Activated naive CD4-positive, alpha-beta T cell treated with anti-CD3 and anti-CD28 coated beads for 36 hours (primary cell): ENCODE data around the gene SERPINB6. TPM values are rescaled to one million over a fixed set of nuclear protein-coding genes. Genes with fewer than 3 reads are reported as not detected.
"Not testable (repeated sequence)": the region's sequence is repeated elsewhere in the genome, so short reads cannot be mapped to it uniquely, and the experiment has no call there.

Source experiments
- CTCF ChIA-PET: fragments of 350-600 bp; sonication (Branson Sonifier 250); formaldehyde crosslinking; loops from one replicate; lab custom pipeline; 2021; ENCODE audit warnings: antibody characterized with exemption; lab: Charles Lee
- DNase-seq: peaks from one replicate; pipeline ENCODE4 v3.0.0-alpha.2; 2020
- H3K27ac Mint-ChIP-seq: one replicate; pipeline ENCODE4 v1.8.0; 2021; ENCODE audit warnings: mild to moderate bottlenecking, mixed read lengths
- H3K27me3 Mint-ChIP-seq: one replicate; pipeline ENCODE4 v1.8.0; 2021; ENCODE audit warnings: low read depth, mixed read lengths
- H3K36me3 Mint-ChIP-seq: one replicate; pipeline ENCODE4 v1.8.0; 2021; ENCODE audit warnings: low read depth, mixed read lengths
- H3K4me1 Mint-ChIP-seq: one replicate; pipeline ENCODE4 v1.8.0; 2021; ENCODE audit warnings: low read depth, mixed read lengths
- H3K4me3 Mint-ChIP-seq: one replicate; pipeline ENCODE4 v1.8.0; 2021; ENCODE audit warnings: mild to moderate bottlenecking, moderate library complexity, mixed read lengths
- H3K9me3 Mint-ChIP-seq: one replicate; pipeline ENCODE4 v1.8.0; 2021; ENCODE audit warnings: mixed read lengths
- intact Hi-C: fragments of 100-400 bp; cut with micrococcal nuclease; formaldehyde crosslinking; loops from one replicate; pipeline ENCODE4 v1.15.1; 2023
- total RNA-seq, 2 experiments: library from RNA; stranded (reverse); gene quantifications; one replicate each; pipeline ENCODE4 v1.2.3, GENCODE V29; 2021

Gene SERPINB6
- total RNA-seq, 2 experiments from 2014 or later, result 31.2 to 31.4 TPM

DNA sequence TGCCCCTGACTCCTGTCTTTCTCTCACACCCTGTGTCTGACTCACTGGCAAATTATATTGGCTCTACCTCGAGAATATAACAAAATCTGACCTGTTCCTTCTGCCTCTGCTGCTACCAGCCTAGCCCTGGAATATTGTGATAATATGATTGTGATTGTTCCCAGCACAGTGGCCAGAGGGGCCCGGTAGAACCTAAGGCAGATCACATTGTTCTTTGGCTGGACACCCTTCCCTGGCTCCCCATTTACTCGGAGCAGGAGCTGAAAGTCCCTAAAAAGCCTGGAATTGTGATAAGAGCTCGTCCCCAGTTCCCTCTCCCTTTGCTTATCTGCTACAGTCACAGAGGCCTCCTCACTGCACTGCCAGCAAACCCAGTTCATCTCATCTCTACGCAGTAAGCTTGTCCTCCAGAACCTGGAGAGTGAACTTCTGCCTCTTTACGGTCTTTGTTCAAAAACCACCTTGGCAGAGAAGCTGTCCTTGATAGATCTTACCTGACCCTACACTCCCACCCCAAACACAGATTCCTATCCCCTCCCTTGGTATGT is 21.8 kb downstream of the SERPINB6 start:
- CTCF ChIA-PET, result interaction anchor here (1.0 to 6.1 kb wide), 3 partner anchors 9 to 158 kb away, joined by 3 to 45 read pairs (median 3); no protein-coding TSS in a partner anchor
- H3K36me3 Mint-ChIP-seq, result peaks cover 14% of the 10 kb centered on the region
- no peaks in the 10 kb centered on the region for H3K27me3 Mint-ChIP-seq

DNA sequence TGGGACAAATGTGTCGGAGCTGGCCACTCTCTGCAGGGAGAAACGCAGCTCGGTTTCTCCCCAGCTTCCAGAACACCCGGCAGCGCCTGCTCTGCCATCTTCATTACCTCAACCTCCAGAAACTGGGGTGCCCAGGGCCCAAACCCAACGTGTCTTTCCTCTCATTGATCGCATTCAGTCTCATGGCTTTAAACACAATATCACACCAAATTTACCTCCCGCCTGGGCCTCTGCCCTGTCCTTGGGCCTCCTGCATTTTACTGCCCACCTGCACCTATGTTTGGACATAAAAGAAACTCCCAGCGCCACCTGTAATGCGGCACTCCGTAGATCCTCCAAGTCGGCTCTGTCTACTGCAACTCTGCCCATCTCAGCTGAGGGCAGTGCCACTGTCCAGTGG is 22.2 kb downstream of the SERPINB6 start:
- DNase-seq, result no peak
- CTCF ChIA-PET, result interaction anchor here (1.0 to 6.1 kb wide), 3 partner anchors 8 to 158 kb away, joined by 3 to 45 read pairs (median 3); no protein-coding TSS in a partner anchor
- intact Hi-C loops, result no loop called here
- peaks cover 10% of the 10 kb centered on the region for H3K4me1 Mint-ChIP-seq
- no peak overlapping the region for H3K27ac Mint-ChIP-seq
- H3K4me3 Mint-ChIP-seq, result no peak overlapping the region
- H3K9me3 Mint-ChIP-seq, result no peaks in the 10 kb centered on the region
- H3K36me3 Mint-ChIP-seq, result peaks cover 10% of the 10 kb centered on the region
- no peaks in the 10 kb centered on the region for H3K27me3 Mint-ChIP-seq

More for the DNA sequence above, 21.8 kb downstream of the SERPINB6 start:
- intact Hi-C loops, result no loop called here
- no peak overlapping the region for H3K4me3 Mint-ChIP-seq
- no peak overlapping the region for H3K27ac Mint-ChIP-seq
- no peak for DNase-seq
- no peaks in the 10 kb centered on the region for H3K9me3 Mint-ChIP-seq
- H3K4me1 Mint-ChIP-seq, result peaks cover 9% of the 10 kb centered on the region

DNA sequence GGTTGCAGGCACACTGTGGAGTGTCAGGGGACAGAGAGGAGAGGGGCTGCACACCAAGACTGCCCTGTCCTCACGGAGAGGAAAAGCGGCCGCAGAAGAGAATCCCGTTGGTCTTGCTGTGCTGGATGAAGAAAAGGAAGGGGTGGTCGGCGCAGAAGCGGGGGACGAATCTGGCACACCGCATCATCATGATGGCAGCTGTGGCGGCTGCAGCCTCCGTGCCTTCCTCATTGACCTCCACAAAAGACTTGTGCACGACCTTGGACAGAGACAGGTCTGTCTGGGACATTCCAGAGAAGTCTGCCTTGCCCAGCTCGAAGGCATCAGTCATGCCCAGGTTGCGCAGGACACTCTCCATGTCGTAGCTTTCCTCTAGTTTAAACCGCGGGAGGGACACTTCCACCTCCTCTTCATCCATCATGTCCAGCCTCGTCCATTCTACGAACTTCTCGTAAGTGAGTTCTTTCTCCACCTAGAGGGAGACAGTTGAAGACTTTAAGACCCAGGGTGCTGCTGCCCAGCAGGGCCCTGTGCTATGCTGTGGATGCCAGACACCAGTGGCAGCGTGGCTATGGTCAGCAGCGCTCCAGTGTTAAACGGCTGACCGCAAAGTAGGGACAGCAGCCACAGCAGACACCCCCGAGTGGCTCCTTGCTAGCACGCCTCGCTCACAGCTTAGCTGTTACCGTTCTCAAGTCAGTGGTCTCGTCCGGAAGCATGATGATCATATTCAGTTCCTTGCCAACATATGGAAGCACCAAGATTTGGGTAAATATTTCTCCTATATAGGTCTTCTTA is 22.9 kb downstream of the SERPINB6 start:
- Mint-ChIP-seq H3K9me3 (no peaks in the 10 kb centered on the region), H3K27ac (no peak overlapping the region), H3K27me3 (no peaks in the 10 kb centered on the region), H3K4me1 (peaks cover 14% of the 10 kb centered on the region), H3K36me3 (peaks cover 10% of the 10 kb centered on the region), H3K4me3 (no peak overlapping the region)
- no peak for DNase-seq
- CTCF ChIA-PET, result interaction anchor here (1.0 to 6.1 kb wide), 3 partner anchors 13 to 41 kb away, joined by 3 to 45 read pairs (median 7); no protein-coding TSS in a partner anchor
- intact Hi-C loops, result no loop called here

DNA sequence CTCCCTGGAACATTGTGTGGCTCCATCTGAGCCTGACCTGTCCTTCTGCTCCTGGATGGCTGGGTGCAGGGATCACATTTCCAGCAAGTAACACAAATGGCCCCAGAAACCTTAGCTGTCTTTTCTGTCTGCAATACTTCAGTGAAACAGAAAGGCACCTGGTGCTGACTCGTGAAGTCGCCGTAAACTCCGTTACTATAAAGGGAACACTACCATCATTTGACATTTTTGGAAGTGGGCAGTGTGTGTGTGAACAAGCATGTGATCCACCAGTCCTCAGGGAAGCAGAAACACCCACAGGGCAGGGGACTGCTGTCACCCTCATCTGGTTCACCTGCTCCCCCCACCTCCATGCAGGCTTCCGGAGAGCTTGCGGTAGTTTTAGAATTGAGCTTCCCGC is 23.9 kb downstream of the SERPINB6 start:
- no peaks in the 10 kb centered on the region for H3K9me3 Mint-ChIP-seq
- no peak overlapping the region for H3K27ac Mint-ChIP-seq
- no peaks in the 10 kb centered on the region for H3K27me3 Mint-ChIP-seq
- no peak for DNase-seq
- no peak overlapping the region for H3K4me3 Mint-ChIP-seq
- peaks cover 5% of the 10 kb centered on the region for H3K36me3 Mint-ChIP-seq
- intact Hi-C loops, result no loop called here
- CTCF ChIA-PET, result interaction anchor here (1.0 to 1.8 kb wide), 2 partner anchors 12 to 15 kb away, joined by 3 to 7 read pairs; no protein-coding TSS in a partner anchor
- peaks cover 24% of the 10 kb centered on the region for H3K4me1 Mint-ChIP-seq

DNA sequence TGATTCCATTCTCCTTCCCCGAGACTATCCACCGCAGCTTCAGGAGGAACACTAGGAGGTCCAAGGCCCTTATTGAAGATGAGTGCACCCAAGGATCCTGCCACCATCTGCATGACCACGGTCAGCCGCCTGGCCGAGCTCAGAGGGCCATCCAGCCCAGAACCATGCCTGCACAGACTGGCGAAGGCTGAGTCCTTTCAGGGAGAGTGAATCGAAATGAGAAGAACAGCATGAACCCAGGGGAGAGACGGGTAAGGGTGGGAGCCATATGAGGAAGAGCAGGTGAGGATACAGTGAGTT is 26.3 kb downstream of the SERPINB6 start:
- intact Hi-C loops, result no loop called here
- Mint-ChIP-seq H3K36me3 (peaks cover 6% of the 10 kb centered on the region), H3K27me3 (no peaks in the 10 kb centered on the region), H3K9me3 (peaks cover 3% of the 10 kb centered on the region), H3K4me3 (no peak overlapping the region), H3K4me1 (peaks cover 35% of the 10 kb centered on the region), H3K27ac (no peak overlapping the region)
- CTCF ChIA-PET, result no interaction called here
- DNase-seq, result no peak

DNA sequence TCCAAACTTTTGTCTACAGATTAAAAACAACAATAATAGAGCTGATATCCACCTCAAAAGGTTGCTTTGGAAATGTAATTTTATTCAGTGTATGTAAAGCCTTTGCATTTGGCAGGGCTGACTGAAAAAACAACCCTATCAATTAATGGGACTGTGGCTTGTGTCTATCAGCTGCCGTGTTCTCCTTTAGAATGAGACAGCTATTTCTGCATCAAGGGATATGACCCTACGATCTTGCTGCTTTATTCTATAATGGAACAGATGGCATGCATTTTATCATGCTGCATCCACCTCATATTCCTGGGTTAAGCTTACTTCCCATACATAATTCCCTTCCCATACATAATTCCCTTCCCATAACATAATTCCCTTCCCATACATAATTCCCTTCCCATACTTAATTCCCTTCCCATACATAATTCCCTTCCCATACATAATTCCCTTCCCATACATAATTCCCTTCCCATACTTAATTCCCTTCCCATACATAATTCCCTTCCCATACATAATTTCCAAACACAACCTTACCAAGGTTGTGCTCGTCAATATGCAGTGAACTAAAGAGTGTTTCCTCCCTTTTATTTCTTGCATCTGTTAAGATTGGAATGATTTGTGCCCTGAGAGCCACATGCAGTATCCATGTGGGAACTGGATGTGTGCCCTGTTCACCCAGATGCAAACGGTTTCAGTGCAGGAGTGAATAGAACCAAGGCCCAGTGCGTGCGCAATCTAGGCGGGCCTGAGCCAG is 26.8 kb downstream of the SERPINB6 start:
- no peak overlapping the region for H3K27ac Mint-ChIP-seq
- intact Hi-C loops, result no loop called here

DNA sequence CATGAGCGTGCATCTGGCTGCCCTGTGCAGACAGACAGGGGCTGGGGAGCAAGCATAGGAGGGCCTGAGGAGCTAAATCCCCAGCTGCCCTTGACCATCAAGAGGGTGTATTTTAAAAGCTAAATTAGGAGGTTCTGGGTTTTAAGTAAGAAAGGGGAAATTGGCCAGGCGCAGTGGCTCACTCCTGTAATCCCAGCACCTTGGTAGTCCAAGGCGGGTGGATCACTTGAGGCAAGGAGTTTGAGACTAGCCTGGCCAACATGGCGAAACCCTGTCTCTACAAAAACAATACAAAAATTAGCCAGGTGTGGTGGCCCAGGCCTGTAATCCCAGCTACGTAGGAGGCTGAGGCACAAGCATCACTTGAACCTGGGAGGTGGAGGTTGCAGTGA is 27.8 kb downstream of the SERPINB6 start:
- peaks cover 11% of the 10 kb centered on the region for H3K36me3 Mint-ChIP-seq
- no peak for DNase-seq
- peak overlapping the region; percentile 60 for H3K4me3 Mint-ChIP-seq
- H3K27me3 Mint-ChIP-seq, result no peaks in the 10 kb centered on the region
- H3K27ac Mint-ChIP-seq, result peak overlapping the region; percentile 66
- peaks cover 10% of the 10 kb centered on the region for H3K9me3 Mint-ChIP-seq
- intact Hi-C loops, result no loop called here
- peaks cover 46% of the 10 kb centered on the region for H3K4me1 Mint-ChIP-seq
- CTCF ChIA-PET, result interaction anchor here (0.6 to 1.1 kb wide), 6 partner anchors 9 to 103 kb away, joined by 3 to 7 read pairs (median 4); no protein-coding TSS in a partner anchor

More for the DNA sequence above, 26.8 kb downstream of the SERPINB6 start:
- Mint-ChIP-seq H3K9me3 (peaks cover 5% of the 10 kb centered on the region), H3K4me3 (no peak overlapping the region), H3K27me3 (no peaks in the 10 kb centered on the region), H3K36me3 (peaks cover 8% of the 10 kb centered on the region), H3K4me1 (peaks cover 40% of the 10 kb centered on the region)
- CTCF ChIA-PET, result interaction anchor here (0.6 to 1.1 kb wide), 3 partner anchors 45 to 104 kb away, joined by 3 to 5 read pairs (median 4); no protein-coding TSS in a partner anchor
- DNase-seq, result no peak

DNA sequence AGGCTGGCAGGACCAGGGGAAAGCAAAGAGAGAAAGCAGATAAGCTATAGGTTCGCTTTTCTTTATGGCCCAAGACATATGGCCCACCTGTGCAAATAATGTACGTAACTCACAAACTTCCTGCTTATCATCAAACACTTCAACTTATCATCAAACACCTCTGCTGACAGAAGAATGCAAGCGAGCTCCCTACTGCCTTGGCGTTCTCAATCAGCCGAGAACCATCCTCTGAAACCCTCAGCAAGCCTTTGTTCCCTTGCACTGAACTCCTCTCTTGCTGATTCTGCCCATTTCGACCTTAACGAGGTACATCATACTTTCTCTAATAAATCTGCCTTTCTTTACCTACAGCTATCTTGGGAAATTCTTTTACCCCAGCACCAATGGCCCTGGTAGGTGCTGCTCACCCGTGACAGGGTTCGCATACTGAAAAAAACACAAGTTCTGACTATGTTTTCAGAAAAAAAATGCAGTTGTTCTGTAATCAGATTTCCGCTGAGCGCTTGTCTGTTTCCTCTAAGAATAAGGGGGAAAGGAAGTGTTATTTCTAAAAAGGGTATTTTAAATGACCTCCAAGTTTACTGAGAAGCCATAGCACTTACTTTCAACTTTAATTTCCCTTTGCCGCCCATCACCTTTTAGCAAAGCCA is 28.3 kb downstream of the SERPINB6 start:
- peak; percentile 33 for DNase-seq
- Mint-ChIP-seq H3K9me3 (peaks cover 11% of the 10 kb centered on the region), H3K36me3 (peaks cover 13% of the 10 kb centered on the region), H3K27me3 (no peaks in the 10 kb centered on the region), H3K4me1 (peaks cover 51% of the 10 kb centered on the region), H3K4me3 (peak overlapping the region; percentile 60), H3K27ac (peak overlapping the region; percentile 66)
- CTCF ChIA-PET, result interaction anchor here (0.7 to 1.1 kb wide), 5 partner anchors 9 to 47 kb away, joined by 3 to 7 read pairs (median 4); no protein-coding TSS in a partner anchor
- intact Hi-C loops, result no loop called here

DNA sequence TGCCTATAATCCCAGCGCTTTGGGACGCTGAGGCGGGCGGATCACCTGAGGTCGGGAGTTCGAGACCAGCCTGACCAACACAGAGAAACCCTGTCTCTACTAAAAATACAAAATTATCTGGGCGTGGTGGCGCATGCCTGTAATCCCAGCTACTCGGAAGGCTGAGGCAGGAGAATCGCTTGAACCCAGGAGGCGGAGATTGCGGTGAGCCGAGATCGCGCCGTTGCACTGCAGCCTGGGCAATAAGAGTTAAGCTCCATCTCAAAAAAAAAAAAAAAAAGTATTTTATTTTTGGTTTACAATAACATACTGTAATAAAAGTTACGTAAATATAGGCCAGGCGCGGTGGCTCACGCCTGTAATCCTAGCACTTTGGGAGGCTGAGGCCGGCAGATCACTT is 29.3 kb downstream of the SERPINB6 start:
- H3K27me3 Mint-ChIP-seq, intact Hi-C loops, DNase-seq, H3K27ac Mint-ChIP-seq, CTCF ChIA-PET: not testable (repeated sequence)
- Mint-ChIP-seq H3K36me3 (peaks cover 16% of the 10 kb centered on the region), H3K4me1 (peaks cover 58% of the 10 kb centered on the region), H3K9me3 (peaks cover 11% of the 10 kb centered on the region), H3K4me3 (peak overlapping the region; percentile 60)

DNA sequence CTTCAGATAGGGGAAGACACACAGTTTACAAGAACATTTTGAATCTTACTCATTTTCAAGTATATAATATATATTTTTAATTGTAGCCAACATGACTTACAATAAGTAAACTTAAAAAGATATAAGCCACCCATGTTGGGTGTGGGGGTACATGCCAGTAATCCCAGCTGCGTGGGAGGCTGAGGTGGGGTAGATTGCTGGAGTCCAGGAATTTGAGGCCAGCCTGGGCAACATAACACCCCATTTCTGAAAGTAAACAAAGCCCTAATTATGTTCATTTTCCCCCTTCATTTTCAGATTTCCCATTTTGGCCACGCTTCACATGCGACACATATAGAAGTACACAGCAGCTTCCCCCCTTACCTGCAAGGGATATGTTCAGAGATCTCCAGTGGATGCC is 30.5 kb downstream of the SERPINB6 start:
- peaks cover 22% of the 10 kb centered on the region for H3K36me3 Mint-ChIP-seq
- H3K9me3 Mint-ChIP-seq, result peaks cover 18% of the 10 kb centered on the region
- intact Hi-C loops, result loop anchor here (1.0 to 2.0 kb wide), 14 partner anchors 30 to 830 kb away; partner anchors contain the start of genes BPHL, SERPINB6 and WRNIP1
- peak; percentile 32 for DNase-seq
- no peaks in the 10 kb centered on the region for H3K27me3 Mint-ChIP-seq
- no peak overlapping the region for H3K4me3 Mint-ChIP-seq
- peaks cover 69% of the 10 kb centered on the region for H3K4me1 Mint-ChIP-seq
- CTCF ChIA-PET, result interaction anchor here (0.8 to 2.1 kb wide), 8 partner anchors 9 to 254 kb away, joined by 3 to 13 read pairs (median 8); partner anchors contain the start of gene SERPINB1
- H3K27ac Mint-ChIP-seq, result peak overlapping the region; percentile 83

DNA sequence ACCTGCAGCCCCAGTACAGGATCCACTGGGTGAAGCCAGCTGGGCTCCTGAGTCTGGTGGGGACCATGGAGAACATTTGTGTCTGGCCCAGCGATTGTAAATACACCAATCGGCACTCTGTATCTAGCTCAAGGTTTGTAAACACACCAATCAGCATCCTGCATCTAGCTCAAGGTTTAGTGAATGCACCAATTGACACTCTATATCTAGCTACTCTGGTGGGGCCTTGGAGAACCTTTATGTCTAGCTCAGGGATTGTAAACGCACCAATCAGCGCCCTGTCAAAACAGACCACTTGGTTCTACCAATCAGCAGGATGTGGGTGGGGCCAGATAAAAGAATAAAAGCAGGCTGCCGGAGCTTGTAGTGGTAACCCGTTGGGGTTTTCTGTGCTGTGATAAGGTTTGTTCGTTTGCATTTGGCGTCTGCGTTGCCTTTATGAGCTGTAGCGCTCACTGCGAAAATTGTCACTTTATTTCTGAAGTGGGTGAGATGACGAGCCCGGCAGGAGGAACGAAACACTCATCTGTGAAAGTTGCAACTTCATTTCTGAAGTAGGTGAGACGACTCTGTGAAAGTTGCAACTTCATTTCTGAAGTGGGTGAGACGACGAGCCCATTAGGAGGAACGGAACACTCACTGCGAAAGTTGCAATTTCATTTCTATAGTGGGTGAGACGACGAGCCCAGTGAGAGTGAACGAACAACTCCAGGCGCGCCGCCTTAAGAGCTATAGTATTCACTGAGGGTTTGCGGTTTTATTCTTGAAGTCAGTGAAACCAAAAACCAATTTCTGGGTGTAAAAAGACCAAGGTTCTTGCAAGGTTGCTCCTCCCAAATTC is 31.1 kb downstream of the SERPINB6 start:
- Mint-ChIP-seq H3K36me3 (peaks cover 22% of the 10 kb centered on the region), H3K9me3 (peaks cover 19% of the 10 kb centered on the region), H3K27ac (peak overlapping the region; percentile 97), H3K27me3 (no peaks in the 10 kb centered on the region), H3K4me3 (peak overlapping the region; percentile 2), H3K4me1 (peaks cover 69% of the 10 kb centered on the region)
- intact Hi-C loops, result loop anchor here (1.0 to 2.0 kb wide), 14 partner anchors 31 to 829 kb away; partner anchors contain the start of genes BPHL, SERPINB6 and WRNIP1
- peak; percentile 95 for DNase-seq
- CTCF ChIA-PET, result interaction anchor here (0.6 to 2.1 kb wide), 10 partner anchors 8 to 654 kb away, joined by 3 to 13 read pairs (median 6); partner anchors contain the start of gene SERPINB1
